MM.1S (cell line): ENCODE data around the gene NCKAP5.

Source experiments
- DNase-seq: peaks from one replicate; pipeline ENCODE4 v3.0.0-alpha.2; 2015
- H2AFZ ChIP-seq: fragments of 300-600 bp; sonication (generic); 2 replicates; pipeline ENCODE4 v1.6.0; 2016; ENCODE audit warnings: antibody characterized with exemption, low read length
- H3F3A ChIP-seq: fragments of 300-600 bp; sonication (generic); 2 replicates; pipeline ENCODE4 v1.6.1; 2016; ENCODE audit warnings: mild to moderate bottlenecking, antibody characterized with exemption, low read length, moderate library complexity, mixed read lengths; ENCODE audit not compliant: insufficient read depth
- H3K27ac ChIP-seq: fragments of 300-600 bp; sonication (generic); 2 replicates; pipeline ENCODE4 v1.5.1; 2016; ENCODE audit warnings: mild to moderate bottlenecking, low read length
- H3K27me3 ChIP-seq: fragments of 300-600 bp; sonication (generic); replicated peaks from 2 replicates; pipeline ENCODE4 v1.6.0; 2016; ENCODE audit warnings: low read length; ENCODE audit not compliant: insufficient read depth
- H3K36me3 ChIP-seq: fragments of 300-600 bp; sonication (generic); replicated peaks from 2 replicates; pipeline ENCODE4 v1.6.1; 2016; ENCODE audit warnings: mild to moderate bottlenecking, low read length, mixed read lengths; ENCODE audit not compliant: insufficient read depth
- H3K4me1 ChIP-seq: fragments of 300-600 bp; sonication (generic); 2 replicates; pipeline ENCODE4 v1.6.1; 2016; ENCODE audit warnings: low read length, mixed read lengths
- H3K4me2 ChIP-seq: fragments of 300-600 bp; sonication (generic); 2 replicates; pipeline ENCODE4 v1.6.0; 2016; ENCODE audit warnings: low read depth, low read length
- H3K4me3 ChIP-seq: fragments of 300-600 bp; sonication (generic); 2 replicates; pipeline ENCODE4 v1.5.1; 2016; ENCODE audit warnings: low read length, mixed read lengths
- H3K79me2 ChIP-seq: fragments of 300-600 bp; sonication (generic); 2 replicates; pipeline ENCODE4 v1.6.1; 2016; ENCODE audit warnings: mixed run types, low read length, mixed read lengths
- H3K9ac ChIP-seq: fragments of 300-600 bp; sonication (generic); 2 replicates; pipeline ENCODE4 v1.6.1; 2016; ENCODE audit warnings: low read length, mixed read lengths
- H3K9me2 ChIP-seq: fragments of 300-600 bp; sonication (generic); replicated peaks from 2 replicates; pipeline ENCODE4 v1.6.1; 2016; ENCODE audit warnings: mild to moderate bottlenecking, low read length, mixed read lengths; ENCODE audit not compliant: insufficient read depth
- H3K9me3 ChIP-seq: fragments of 300-600 bp; sonication (generic); replicated peaks from 2 replicates; pipeline ENCODE4 v1.6.1; 2016; ENCODE audit warnings: mild to moderate bottlenecking, low read length, mixed read lengths; ENCODE audit not compliant: insufficient read depth
- H4K20me1 ChIP-seq: fragments of 300-600 bp; sonication (generic); 2 replicates; pipeline ENCODE4 v1.6.1; 2016; ENCODE audit warnings: mild to moderate bottlenecking, low read length, moderate library complexity, mixed read lengths; ENCODE audit not compliant: insufficient read depth
- EZH2 ChIP-seq: fragments of 300-600 bp; sonication (generic); optimal IDR thresholded peaks from 2 replicates; pipeline ENCODE3; 2017; ENCODE audit warnings: low read depth, mild to moderate bottlenecking, antibody characterized with exemption, low read length, mixed read lengths
- EZH2phosphoT487 ChIP-seq: fragments of 300-600 bp; sonication (generic); IDR thresholded peaks from 2 replicates; pipeline ENCODE4 v1.6.1; 2018; ENCODE audit warnings: antibody characterized with exemption, low read length
- TF ChIP-seq, protein P1 (sequence below): fragments of 300-600 bp; sonication (generic); IDR thresholded peaks from 2 replicates; pipeline ENCODE4 v1.5.1; 2016; ENCODE audit warnings: antibody characterized with exemption, low read length, mixed read lengths

The NCKAP5 gene

DNA sequence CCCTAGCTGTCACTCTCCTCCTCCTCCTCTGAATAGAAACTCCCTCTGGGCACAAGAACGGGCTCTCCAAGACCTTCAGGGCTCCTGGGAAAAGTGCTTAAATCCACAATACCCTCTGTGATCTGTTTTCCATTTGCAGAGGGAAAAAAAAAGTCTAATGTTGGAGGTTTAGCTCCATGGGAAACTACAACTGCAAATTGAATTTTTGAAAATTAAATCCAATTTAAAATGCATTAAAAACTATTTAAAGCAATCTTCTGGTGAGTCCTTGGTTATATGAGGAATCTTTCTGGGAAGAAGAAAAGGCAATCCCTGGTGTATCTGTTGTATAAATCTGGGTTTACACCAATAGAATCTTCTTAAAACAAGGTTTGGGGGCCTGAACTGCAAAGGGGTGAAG, 64.3 kb downstream of the NCKAP5 start:
- TF ChIP-seq EZH2 = no peak
- DNase-seq = no peak
- H3K27me3 ChIP-seq = no peaks in the 10 kb centered on the region
- H3K9me2 ChIP-seq = no peaks in the 10 kb centered on the region
- no peaks in the 10 kb centered on the region for H3K9me3 ChIP-seq
- no peaks in the 10 kb centered on the region for H3K79me2 ChIP-seq
- peak overlapping the region; percentile 77 for H2AFZ ChIP-seq
- H3K9ac ChIP-seq = peak overlapping the region; percentile 27; the same call in 1 of the 2 replicates
- peak overlapping the region; percentile 66; the same call in 1 of the 2 replicates for H3K27ac ChIP-seq
- 0 out of 2 replicates have a peak overlapping the region, but pooled peaks have one; percentile 3 for H3K4me3 ChIP-seq
- peaks cover 36% of the 10 kb centered on the region for H3K4me1 ChIP-seq
- peak overlapping the region; percentile 78 for H3K4me2 ChIP-seq
- no peaks in the 10 kb centered on the region for H4K20me1 ChIP-seq
- H3F3A ChIP-seq = peaks cover 16% of the 10 kb centered on the region
- no peaks in the 10 kb centered on the region for H3K36me3 ChIP-seq

DNA sequence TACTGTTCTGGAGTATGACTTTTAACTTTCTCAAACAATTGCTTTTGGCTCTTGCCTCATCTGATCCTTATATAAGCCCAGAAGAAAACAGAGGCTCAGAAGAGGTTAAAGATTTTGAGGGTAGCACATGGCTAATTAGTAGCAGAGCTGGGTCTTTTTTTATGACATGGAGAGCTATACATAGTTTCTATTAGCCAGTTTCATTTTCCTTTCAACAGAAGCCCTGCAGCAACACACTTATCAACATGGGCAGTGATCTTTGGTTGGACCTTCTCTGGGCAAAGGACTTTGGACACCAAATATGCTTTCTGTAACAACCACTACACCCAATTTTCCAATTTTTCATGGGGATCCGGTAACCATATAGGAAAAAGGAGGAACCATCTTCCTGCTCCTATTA, 64.9 kb downstream of the NCKAP5 start:
- H3K4me2 ChIP-seq = peak overlapping the region; percentile 78
- peak overlapping the region; percentile 77 for H2AFZ ChIP-seq
- peak overlapping the region; percentile 66 for H3K27ac ChIP-seq
- H3K9me3 ChIP-seq = no peaks in the 10 kb centered on the region
- H3K27me3 ChIP-seq = no peaks in the 10 kb centered on the region
- H3K4me3 ChIP-seq = 0 out of 2 replicates have a peak overlapping the region, but pooled peaks have one; percentile 3
- H4K20me1 ChIP-seq = no peaks in the 10 kb centered on the region
- no peaks in the 10 kb centered on the region for H3K79me2 ChIP-seq
- no peaks in the 10 kb centered on the region for H3K9me2 ChIP-seq
- H3K4me1 ChIP-seq = peaks cover 37% of the 10 kb centered on the region
- peaks cover 21% of the 10 kb centered on the region for H3F3A ChIP-seq
- peak; percentile 87 for DNase-seq
- peak overlapping the region; percentile 27 for H3K9ac ChIP-seq
- no peaks in the 10 kb centered on the region for H3K36me3 ChIP-seq
- no peak for TF ChIP-seq EZH2phosphoT487
- TF ChIP-seq, protein P1, sequence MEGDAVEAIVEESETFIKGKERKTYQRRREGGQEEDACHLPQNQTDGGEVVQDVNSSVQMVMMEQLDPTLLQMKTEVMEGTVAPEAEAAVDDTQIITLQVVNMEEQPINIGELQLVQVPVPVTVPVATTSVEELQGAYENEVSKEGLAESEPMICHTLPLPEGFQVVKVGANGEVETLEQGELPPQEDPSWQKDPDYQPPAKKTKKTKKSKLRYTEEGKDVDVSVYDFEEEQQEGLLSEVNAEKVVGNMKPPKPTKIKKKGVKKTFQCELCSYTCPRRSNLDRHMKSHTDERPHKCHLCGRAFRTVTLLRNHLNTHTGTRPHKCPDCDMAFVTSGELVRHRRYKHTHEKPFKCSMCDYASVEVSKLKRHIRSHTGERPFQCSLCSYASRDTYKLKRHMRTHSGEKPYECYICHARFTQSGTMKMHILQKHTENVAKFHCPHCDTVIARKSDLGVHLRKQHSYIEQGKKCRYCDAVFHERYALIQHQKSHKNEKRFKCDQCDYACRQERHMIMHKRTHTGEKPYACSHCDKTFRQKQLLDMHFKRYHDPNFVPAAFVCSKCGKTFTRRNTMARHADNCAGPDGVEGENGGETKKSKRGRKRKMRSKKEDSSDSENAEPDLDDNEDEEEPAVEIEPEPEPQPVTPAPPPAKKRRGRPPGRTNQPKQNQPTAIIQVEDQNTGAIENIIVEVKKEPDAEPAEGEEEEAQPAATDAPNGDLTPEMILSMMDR = no peak
- TF ChIP-seq EZH2 = no peak

DNA sequence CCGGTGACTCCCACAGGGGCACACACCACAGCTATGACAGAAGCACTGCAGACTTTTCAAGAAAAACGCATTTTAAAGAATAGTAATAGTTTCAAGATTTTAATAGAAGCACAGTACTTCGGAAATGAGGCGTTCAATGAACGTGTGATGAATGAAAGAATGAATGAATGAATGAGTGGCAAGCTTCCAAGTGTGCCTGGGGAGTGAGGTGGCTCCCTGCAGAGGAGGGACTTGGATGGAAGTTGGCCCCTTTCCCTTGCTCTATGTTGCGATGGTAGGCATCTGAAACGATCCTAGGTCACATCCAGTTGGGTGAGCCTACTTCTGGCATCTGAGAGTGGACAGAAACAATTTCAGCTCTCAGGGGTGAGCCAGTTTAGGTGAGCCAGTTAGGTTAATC, 65.6 kb downstream of the NCKAP5 start:
- Histone ChIP-seq H3K36me3 (no peaks in the 10 kb centered on the region), H3K27ac (peak overlapping the region; percentile 66)

DNA sequence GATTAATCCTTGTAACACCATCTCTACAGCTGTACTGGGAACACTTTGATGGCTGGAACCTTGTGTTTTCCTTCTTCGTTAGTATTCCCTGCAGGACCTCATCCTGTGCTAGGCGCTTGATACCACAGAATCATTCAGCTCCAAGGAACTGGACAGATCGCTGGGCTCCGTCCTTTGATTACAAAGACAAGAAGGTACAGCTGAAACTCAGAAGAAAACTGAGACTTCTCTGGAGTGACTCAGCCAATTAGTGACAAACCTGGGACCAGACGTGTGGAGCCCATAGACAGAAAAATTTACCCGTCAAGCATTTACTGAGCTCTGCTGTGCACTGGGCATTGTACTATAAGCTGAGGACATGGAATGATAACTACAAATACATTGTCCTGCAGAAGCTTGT, 67.3 kb downstream of the NCKAP5 start:
- Histone ChIP-seq H3K27me3 (no peaks in the 10 kb centered on the region), H3K9me2 (no peaks in the 10 kb centered on the region), H4K20me1 (no peaks in the 10 kb centered on the region), H3K36me3 (no peaks in the 10 kb centered on the region), H3K9ac (no peak overlapping the region), H3K9me3 (no peaks in the 10 kb centered on the region), H3K4me3 (no peak overlapping the region), H3K27ac (no peak overlapping the region), H2AFZ (no peak overlapping the region), H3F3A (peaks cover 25% of the 10 kb centered on the region), H3K79me2 (no peaks in the 10 kb centered on the region), H3K4me1 (peaks cover 54% of the 10 kb centered on the region), H3K4me2 (no peak overlapping the region)
- no peak for TF ChIP-seq EZH2
- TF ChIP-seq, protein P1 = no peak
- no peak for TF ChIP-seq EZH2phosphoT487
- no peak for DNase-seq

More for the DNA sequence above, 65.6 kb downstream of the NCKAP5 start:
- Histone ChIP-seq H3K9me3 (no peaks in the 10 kb centered on the region), H3K27me3 (no peaks in the 10 kb centered on the region), H2AFZ (peak overlapping the region; percentile 77; the same call in 1 of the 2 replicates), H3K79me2 (no peaks in the 10 kb centered on the region), H3F3A (peaks cover 23% of the 10 kb centered on the region), H3K4me2 (peak overlapping the region; percentile 78; the same call in 1 of the 2 replicates), H4K20me1 (no peaks in the 10 kb centered on the region), H3K9me2 (no peaks in the 10 kb centered on the region), H3K4me3 (no peak overlapping the region), H3K4me1 (peaks cover 43% of the 10 kb centered on the region), H3K9ac (no peak overlapping the region)
- TF ChIP-seq EZH2phosphoT487 (no peak), EZH2 (no peak)
- TF ChIP-seq, protein P1 = no peak
- no peak for DNase-seq
